ENCODE measurements around the gene MOGAT3.

The MOGAT3 gene

GRCh38 chr7:101172005-101172853 lies 28.6 kb downstream of the MOGAT3 start:
- no peak for DNase-seq

GRCh38 chr7:101171442-101171837 lies 29.4 kb downstream of the MOGAT3 start:
- no peak for DNase-seq

- DNase-seq: no peak
Observed at GRCh38 chr7:101170617-101171441, 30.0 kb downstream of the MOGAT3 start.

- DNase-seq: peak; percentile 82
Observed at GRCh38 chr7:101169838-101170551, 30.8 kb downstream of the MOGAT3 start.

- DNase-seq: no peak
Observed at GRCh38 chr7:101169110-101169837, 31.6 kb downstream of the MOGAT3 start.

GRCh38 chr7:101168412-101169049 lies 32.3 kb downstream of the MOGAT3 start:
- no peak for DNase-seq

GRCh38 chr7:101167645-101168411 lies 33.0 kb downstream of the MOGAT3 start:
- no peak for DNase-seq

- no peak for DNase-seq
Observed at GRCh38 chr7:101166909-101167644, 33.8 kb downstream of the MOGAT3 start.

GRCh38 chr7:101166648-101166908 lies 34.3 kb downstream of the MOGAT3 start:
- no peak for DNase-seq

GRCh38 chr7:101165958-101166647 lies 34.7 kb downstream of the MOGAT3 start:
- DNase-seq: no peak

- peak; percentile 83 for DNase-seq
Observed at GRCh38 chr7:101165075-101165957, 35.5 kb downstream of the MOGAT3 start, which contains the start of gene VGF. VGF (minus strand) TSS chr7:101165569; CDS start chr7:101164843, 726 bp downstream.

GRCh38 chr7:101164071-101164840 lies 36.6 kb downstream of the MOGAT3 start:
- DNase-seq: no peak

- DNase-seq: no peak
Observed at GRCh38 chr7:101163279-101164070, 37.4 kb downstream of the MOGAT3 start.

GRCh38 chr7:101162551-101163278 lies 38.1 kb downstream of the MOGAT3 start:
- no peak for DNase-seq

GRCh38 chr7:101161692-101162471 lies 39.0 kb downstream of the MOGAT3 start:
- DNase-seq: no peak

GRCh38 chr7:101160910-101161309 lies 39.9 kb downstream of the MOGAT3 start:
- no peak for DNase-seq

All from activated T-cell treated with anti-CD3 and anti-CD28 coated beads for 4 hours (primary cell).